ENCODE measurements around the gene VILL.
"Not testable (repeated sequence)": the region's sequence is repeated elsewhere in the genome, so short reads cannot be mapped to it uniquely, and the experiment has no call there.

Gene VILL

DNA sequence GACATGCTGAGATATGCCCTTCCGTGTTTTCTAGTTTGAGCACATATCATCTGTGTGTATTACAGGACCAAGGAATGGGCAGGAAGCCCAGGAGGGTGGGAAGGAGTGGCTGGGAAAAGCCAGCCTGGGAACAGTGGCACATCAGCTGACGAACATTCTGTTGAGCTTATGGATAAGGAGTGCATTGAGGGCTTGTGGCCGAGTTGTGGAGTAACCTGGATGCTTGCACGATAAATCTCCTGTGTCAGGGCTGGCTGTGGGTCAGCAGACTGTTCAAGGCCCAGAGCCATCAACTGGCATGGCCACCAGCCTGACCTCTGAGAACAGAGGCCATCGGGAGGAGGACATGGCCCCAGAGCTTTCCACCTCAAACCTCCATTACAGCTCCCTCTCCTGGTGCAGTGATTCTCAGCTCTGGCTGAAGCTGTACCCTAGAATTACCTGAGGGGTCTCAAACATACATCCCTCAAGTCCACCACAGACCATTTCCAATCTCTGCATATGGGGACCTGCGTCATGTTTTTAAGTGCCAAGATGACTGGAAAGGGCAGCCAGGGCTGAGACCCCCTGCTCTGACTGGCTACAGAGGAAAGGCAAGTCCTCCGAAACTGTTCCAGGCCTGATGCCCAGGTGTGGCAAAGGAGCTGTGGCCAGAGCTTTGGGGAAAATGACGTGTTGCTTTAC is 4.8 kb upstream of the VILL start:
- H3K27me3 ChIP-seq (ENCODE audit: control insufficient read depth in 5 of 5, insufficient read depth in 4 of 5, low read length in 5 of 5), result no peaks in the 10 kb centered on the region
- no peak overlapping the region for H3K4me3 ChIP-seq (ENCODE audit: low read depth in 1 of 5, low read length in 5 of 5)
- no peaks in the 10 kb centered on the region for H3K4me1 ChIP-seq (ENCODE audit: control insufficient read depth in 5 of 5, insufficient read depth in 5 of 5, low read length in 5 of 5)
- H3K9me3 ChIP-seq (ENCODE audit: control insufficient read depth in 5 of 5, low read length in 5 of 5), result no peaks in the 10 kb centered on the region
- H3K27ac ChIP-seq (ENCODE audit: low read depth, low read length), result no peak overlapping the region
- peaks cover 2 to 26% (median 16%) of the 10 kb centered on the region in 5 donors for H3K36me3 ChIP-seq (ENCODE audit: control insufficient read depth in 5 of 5, insufficient read depth in 5 of 5, low read length in 5 of 5)
- no peak overlapping the region for H3K9ac ChIP-seq (ENCODE audit: low read length in 5 of 5)

DNA sequence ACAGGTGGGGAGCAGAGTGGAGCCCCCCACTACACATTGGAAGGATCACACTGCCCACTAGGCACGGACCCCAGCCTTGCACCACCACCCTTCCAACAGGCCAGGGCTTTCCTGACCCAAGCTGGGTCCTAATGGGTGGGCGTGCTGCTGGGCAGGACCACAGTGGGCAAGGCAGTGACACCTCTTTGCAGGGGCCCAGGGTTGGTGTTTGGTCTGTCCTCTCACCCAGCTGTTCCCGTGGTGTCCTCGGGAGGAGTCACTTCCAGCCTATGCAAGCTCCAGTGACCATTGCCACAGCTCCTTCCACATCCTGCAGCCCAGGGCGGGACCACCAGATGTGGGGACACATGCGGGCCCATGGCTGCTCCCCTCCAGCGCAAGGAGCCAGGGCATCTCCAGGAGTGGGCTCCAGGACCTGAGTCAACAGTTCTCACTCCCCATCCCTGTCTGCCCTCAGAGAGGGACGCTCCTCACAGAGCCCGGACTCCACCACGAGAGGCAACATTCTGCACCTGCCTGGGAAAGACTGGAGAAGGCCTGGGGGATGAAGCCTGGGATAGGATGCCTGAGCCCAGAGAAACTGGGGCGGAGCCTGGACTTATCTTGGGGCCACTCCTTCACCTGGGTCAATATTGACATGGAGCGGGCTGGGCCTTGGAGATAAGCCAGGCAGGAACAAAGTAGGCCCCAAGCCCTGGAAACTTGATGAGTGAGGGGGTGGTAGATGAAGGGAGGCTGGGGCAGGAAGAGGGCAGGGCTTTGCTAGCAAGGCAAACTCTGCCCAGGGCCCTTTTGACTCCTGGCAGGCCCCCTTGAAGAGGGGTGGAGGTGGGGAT is 3.9 kb upstream of the VILL start:
- H3K4me1 ChIP-seq (ENCODE audit: control insufficient read depth in 5 of 5, insufficient read depth in 5 of 5, low read length in 5 of 5), result no peaks in the 10 kb centered on the region

DNA sequence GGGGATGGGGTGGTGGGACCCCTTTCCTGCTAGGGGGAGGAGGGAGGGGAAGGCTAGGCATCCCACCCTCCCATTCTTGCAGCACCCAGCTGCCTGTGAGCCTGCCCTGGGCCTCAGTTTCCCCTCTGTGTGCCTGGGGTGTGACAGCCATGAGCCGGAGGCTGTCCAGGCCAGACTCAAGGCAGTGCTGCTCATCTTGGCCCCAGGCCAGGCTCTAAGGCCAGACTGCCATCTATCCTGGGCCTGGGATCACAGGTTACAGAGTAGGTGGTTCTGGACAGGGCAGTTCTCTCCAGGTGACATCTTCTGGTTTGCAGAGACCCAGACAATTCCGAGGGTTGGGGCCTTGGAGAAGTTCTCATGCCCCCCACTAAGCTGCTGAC is 3.3 kb upstream of the VILL start:
- H3K4me3 ChIP-seq (ENCODE audit: low read depth in 1 of 5, low read length in 5 of 5), result no peak overlapping the region
- no peak overlapping the region for H3K27ac ChIP-seq (ENCODE audit: low read depth, low read length)
- H3K27me3 ChIP-seq (ENCODE audit: control insufficient read depth in 5 of 5, insufficient read depth in 4 of 5, low read length in 5 of 5), result no peaks in the 10 kb centered on the region
- no peaks in the 10 kb centered on the region for H3K4me1 ChIP-seq (ENCODE audit: control insufficient read depth in 5 of 5, insufficient read depth in 5 of 5, low read length in 5 of 5)
- peaks cover under 1 to 13% (median 7%) of the 10 kb centered on the region in 5 donors for H3K36me3 ChIP-seq (ENCODE audit: control insufficient read depth in 5 of 5, insufficient read depth in 5 of 5, low read length in 5 of 5)
- H3K9ac ChIP-seq (ENCODE audit: low read length in 5 of 5), result no peak overlapping the region
- no peaks in the 10 kb centered on the region for H3K9me3 ChIP-seq (ENCODE audit: control insufficient read depth in 5 of 5, low read length in 5 of 5)

More for the DNA sequence above, 3.9 kb upstream of the VILL start:
- Histone ChIP-seq H3K4me3 (ENCODE audit: low read depth in 1 of 5, low read length in 5 of 5) (no peak overlapping the region), H3K27me3 (ENCODE audit: control insufficient read depth in 5 of 5, insufficient read depth in 4 of 5, low read length in 5 of 5) (no peaks in the 10 kb centered on the region), H3K27ac (ENCODE audit: low read depth, low read length) (no peak overlapping the region), H3K9ac (ENCODE audit: low read length in 5 of 5) (no peak overlapping the region), H3K36me3 (ENCODE audit: control insufficient read depth in 5 of 5, insufficient read depth in 5 of 5, low read length in 5 of 5) (peaks cover 2 to 19% (median 11%) of the 10 kb centered on the region in 5 donors), H3K9me3 (ENCODE audit: control insufficient read depth in 5 of 5, low read length in 5 of 5) (no peaks in the 10 kb centered on the region)

DNA sequence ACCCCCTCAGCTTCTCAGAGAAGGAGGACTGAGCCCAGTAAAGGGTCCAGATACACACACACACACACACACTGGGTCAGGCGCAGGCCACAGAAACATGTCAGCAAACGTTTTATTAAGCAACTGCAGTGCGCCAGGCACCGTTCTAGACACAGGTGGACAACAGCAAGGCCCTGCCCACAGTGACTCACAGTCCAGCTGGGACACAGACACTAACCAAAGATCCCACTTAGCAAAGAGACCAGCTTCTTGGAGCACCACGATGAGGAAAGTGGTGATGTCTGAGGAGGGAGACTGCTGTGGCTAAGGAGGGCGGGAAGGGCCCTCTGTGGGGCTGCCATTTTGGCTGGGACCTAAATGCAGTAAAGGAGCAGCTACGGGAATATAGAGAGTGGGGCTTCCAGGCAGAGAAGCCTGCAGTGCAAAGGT is 2.8 kb upstream of the VILL start:
- no peak overlapping the region for H3K9ac ChIP-seq (ENCODE audit: low read length in 5 of 5)
- no peaks in the 10 kb centered on the region for H3K27me3 ChIP-seq (ENCODE audit: control insufficient read depth in 5 of 5, insufficient read depth in 4 of 5, low read length in 5 of 5)
- no peaks in the 10 kb centered on the region for H3K9me3 ChIP-seq (ENCODE audit: control insufficient read depth in 5 of 5, low read length in 5 of 5)
- H3K4me1 ChIP-seq (ENCODE audit: control insufficient read depth in 5 of 5, insufficient read depth in 5 of 5, low read length in 5 of 5), result no peaks in the 10 kb centered on the region
- H3K27ac ChIP-seq (ENCODE audit: low read depth, low read length), result no peak overlapping the region
- H3K4me3 ChIP-seq (ENCODE audit: low read depth in 1 of 5, low read length in 5 of 5), result no peak overlapping the region
- H3K36me3 ChIP-seq (ENCODE audit: control insufficient read depth in 5 of 5, insufficient read depth in 5 of 5, low read length in 5 of 5), result peaks cover 0 to 9% (median 4%) of the 10 kb centered on the region in 5 donors

DNA sequence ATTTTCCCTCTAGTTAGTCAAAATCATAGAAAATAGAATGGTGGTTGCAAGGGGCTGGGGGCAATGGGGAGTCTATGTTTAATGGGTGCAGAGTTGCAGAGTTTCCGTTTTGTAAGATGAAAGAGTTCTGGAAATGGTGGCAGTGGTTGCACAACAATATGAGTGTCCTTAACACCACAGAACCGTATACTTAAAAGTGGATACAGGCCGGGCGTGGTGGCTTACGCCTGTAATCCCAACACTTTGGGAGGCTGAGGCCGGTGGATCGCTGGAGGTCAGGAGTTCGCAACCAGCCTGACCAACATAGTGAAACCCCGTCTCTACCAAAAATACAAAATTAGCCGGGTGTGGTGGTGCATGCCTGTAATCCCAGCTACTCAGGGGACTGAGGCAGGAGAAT is 2.2 kb upstream of the VILL start:
- H3K4me3 ChIP-seq (ENCODE audit: low read depth in 1 of 5, low read length in 5 of 5); H3K9me3 ChIP-seq (ENCODE audit: control insufficient read depth in 5 of 5, low read length in 5 of 5); H3K27ac ChIP-seq (ENCODE audit: low read depth, low read length); H3K27me3 ChIP-seq (ENCODE audit: control insufficient read depth in 5 of 5, insufficient read depth in 4 of 5, low read length in 5 of 5); H3K9ac ChIP-seq (ENCODE audit: low read length in 5 of 5); H3K4me1 ChIP-seq (ENCODE audit: control insufficient read depth in 5 of 5, insufficient read depth in 5 of 5, low read length in 5 of 5); H3K36me3 ChIP-seq (ENCODE audit: control insufficient read depth in 5 of 5, insufficient read depth in 5 of 5, low read length in 5 of 5): not testable (repeated sequence)

DNA sequence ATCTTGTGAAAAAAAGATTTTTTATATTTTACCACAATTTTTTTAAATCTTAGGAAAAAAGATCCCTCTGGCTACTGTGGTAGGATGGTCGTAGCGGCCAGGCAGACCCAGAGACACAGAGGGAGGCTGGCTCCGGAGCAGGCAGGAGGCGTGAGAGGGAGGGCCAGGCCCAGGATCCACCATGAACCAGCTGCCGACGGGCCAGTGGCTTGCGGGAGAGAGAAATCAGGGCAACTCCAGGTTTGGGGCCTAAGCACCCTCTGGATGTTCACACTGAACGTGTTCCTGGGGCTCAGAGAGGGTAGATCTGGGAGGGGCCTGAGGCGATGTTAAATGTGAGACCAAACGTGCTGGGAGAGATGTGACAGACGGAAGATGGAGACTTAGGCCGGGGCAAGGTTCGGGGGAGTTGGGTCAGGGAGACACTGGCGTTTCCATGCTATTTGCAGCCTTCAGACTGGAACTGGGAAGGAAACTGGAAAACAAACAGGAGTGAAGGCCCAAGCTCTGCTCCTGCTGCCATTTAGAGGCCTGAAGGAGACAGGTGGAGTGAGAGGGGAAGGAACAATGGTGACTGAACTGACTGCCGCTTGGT is 1.6 kb upstream of the VILL start:
- no peak overlapping the region for H3K9ac ChIP-seq (ENCODE audit: low read length in 5 of 5)
- H3K27me3 ChIP-seq (ENCODE audit: control insufficient read depth in 5 of 5, insufficient read depth in 4 of 5, low read length in 5 of 5), result no peaks in the 10 kb centered on the region
- no peak overlapping the region for H3K4me3 ChIP-seq (ENCODE audit: low read depth in 1 of 5, low read length in 5 of 5)
- H3K9me3 ChIP-seq (ENCODE audit: control insufficient read depth in 5 of 5, low read length in 5 of 5), result no peaks in the 10 kb centered on the region
- no peak overlapping the region for H3K27ac ChIP-seq (ENCODE audit: low read depth, low read length)
- peaks cover 0 to 8% (median under 1%) of the 10 kb centered on the region in 5 donors for H3K36me3 ChIP-seq (ENCODE audit: control insufficient read depth in 5 of 5, insufficient read depth in 5 of 5, low read length in 5 of 5)
- H3K4me1 ChIP-seq (ENCODE audit: control insufficient read depth in 5 of 5, insufficient read depth in 5 of 5, low read length in 5 of 5), result peaks cover 0 to 9% (median 8%) of the 10 kb centered on the region in 5 donors

DNA sequence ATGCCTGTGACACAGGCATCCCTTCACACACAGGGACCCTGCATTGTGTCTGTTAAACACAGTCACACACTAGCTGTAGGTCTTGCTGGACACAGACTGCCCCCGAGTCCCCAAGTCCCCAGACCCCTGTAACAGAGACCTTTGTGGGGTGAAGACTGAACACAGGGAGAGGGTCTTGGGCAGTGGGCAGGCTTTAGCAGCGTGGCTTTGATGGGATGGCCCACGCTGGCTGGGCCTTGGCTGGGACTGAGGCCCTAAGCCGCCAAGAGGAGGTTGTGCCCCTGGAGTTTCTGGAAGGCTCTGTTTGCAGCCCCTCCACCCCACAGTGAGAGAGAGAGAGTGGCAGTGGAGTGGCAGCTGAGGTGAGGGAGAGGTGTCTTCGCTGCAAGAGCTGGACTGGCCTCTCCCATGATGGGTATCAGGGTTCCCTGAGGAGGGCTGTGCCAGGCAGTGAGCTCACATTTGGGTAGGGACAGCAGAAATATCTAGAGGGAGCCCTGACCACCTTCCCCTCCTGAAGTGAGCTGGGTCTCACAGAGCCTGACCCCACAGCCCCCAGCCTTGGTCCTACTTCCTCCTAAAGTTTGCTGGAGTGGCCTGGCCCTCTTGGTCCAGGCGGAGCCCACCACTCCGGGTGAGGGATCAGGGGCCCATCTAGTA is 635 bp upstream of the VILL start:
- Histone ChIP-seq H3K27ac (ENCODE audit: low read depth, low read length) (no peak overlapping the region), H3K4me1 (ENCODE audit: control insufficient read depth in 5 of 5, insufficient read depth in 5 of 5, low read length in 5 of 5) (peaks cover 0 to 18% (median 16%) of the 10 kb centered on the region in 5 donors)

DNA sequence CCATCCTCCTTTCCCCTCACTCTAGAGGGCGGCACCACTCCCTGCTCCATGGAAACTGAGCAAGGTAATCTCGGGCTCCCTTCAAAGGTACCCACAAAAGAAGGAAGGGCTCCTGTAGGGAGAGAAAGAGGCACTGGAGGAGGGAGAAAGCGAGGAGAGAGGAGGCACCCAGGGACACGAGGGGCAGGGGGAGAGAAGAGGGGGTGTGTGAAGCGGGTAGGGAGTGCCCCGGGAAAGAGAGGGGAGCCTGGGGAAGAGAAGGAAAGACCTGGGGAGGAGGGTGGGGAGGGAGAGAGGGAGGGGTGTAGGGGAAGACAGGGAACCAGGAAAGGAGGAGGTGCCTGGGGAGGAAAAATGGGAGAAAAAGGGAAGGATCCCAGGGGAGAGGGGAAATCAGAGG is 523 bp downstream of the VILL start:
- no peaks in the 10 kb centered on the region for H3K27me3 ChIP-seq (ENCODE audit: control insufficient read depth in 5 of 5, insufficient read depth in 4 of 5, low read length in 5 of 5)
- peaks cover 0 to 9% (median 0%) of the 10 kb centered on the region in 5 donors for H3K36me3 ChIP-seq (ENCODE audit: control insufficient read depth in 5 of 5, insufficient read depth in 5 of 5, low read length in 5 of 5)
- no peak overlapping the region for H3K9ac ChIP-seq (ENCODE audit: low read length in 5 of 5)
- no peak overlapping the region for H3K4me3 ChIP-seq (ENCODE audit: low read depth in 1 of 5, low read length in 5 of 5)
- no peaks in the 10 kb centered on the region for H3K9me3 ChIP-seq (ENCODE audit: control insufficient read depth in 5 of 5, low read length in 5 of 5)
- H3K27ac ChIP-seq (ENCODE audit: low read depth, low read length), result no peak overlapping the region
- peaks cover 0 to 21% (median 18%) of the 10 kb centered on the region in 5 donors for H3K4me1 ChIP-seq (ENCODE audit: control insufficient read depth in 5 of 5, insufficient read depth in 5 of 5, low read length in 5 of 5)

More for the DNA sequence above, 635 bp upstream of the VILL start:
- no peaks in the 10 kb centered on the region for H3K27me3 ChIP-seq (ENCODE audit: control insufficient read depth in 5 of 5, insufficient read depth in 4 of 5, low read length in 5 of 5)
- H3K9ac ChIP-seq (ENCODE audit: low read length in 5 of 5), result no peak overlapping the region
- no peak overlapping the region for H3K4me3 ChIP-seq (ENCODE audit: low read depth in 1 of 5, low read length in 5 of 5)
- peaks cover 0 to under 1% (median 0%) of the 10 kb centered on the region in 5 donors for H3K36me3 ChIP-seq (ENCODE audit: control insufficient read depth in 5 of 5, insufficient read depth in 5 of 5, low read length in 5 of 5)
- H3K9me3 ChIP-seq (ENCODE audit: control insufficient read depth in 5 of 5, low read length in 5 of 5), result no peaks in the 10 kb centered on the region

DNA sequence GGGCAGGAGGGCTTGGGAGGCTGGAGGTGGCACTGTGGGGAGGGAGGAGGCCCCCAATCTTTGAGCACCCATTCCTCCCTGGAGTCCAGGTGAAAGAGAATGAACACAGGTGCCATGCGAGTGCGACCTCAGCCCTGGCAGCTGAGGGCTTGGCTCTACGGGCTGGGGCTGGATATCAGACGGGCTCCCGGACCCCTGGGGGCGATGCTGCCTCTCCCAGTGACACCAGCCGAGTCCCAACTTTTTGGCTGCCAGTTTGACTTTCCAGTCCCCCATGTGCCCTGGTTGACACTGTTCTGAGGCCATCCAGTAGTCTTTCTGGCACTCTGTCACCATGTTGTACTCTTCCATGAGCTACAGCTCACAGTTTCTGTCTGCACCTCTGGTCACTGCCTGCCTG is 1.2 kb downstream of the VILL start:
- H3K4me1 ChIP-seq (ENCODE audit: control insufficient read depth in 5 of 5, insufficient read depth in 5 of 5, low read length in 5 of 5), result peaks cover 0 to 23% (median 18%) of the 10 kb centered on the region in 5 donors
- H3K27ac ChIP-seq (ENCODE audit: low read depth, low read length), result no peak overlapping the region
- peaks cover 0 to 13% (median 0%) of the 10 kb centered on the region in 5 donors for H3K36me3 ChIP-seq (ENCODE audit: control insufficient read depth in 5 of 5, insufficient read depth in 5 of 5, low read length in 5 of 5)

More for the DNA sequence above, 1.2 kb downstream of the VILL start:
- Histone ChIP-seq H3K4me3 (ENCODE audit: low read depth in 1 of 5, low read length in 5 of 5) (no peak overlapping the region), H3K27me3 (ENCODE audit: control insufficient read depth in 5 of 5, insufficient read depth in 4 of 5, low read length in 5 of 5) (no peaks in the 10 kb centered on the region), H3K9me3 (ENCODE audit: control insufficient read depth in 5 of 5, low read length in 5 of 5) (no peaks in the 10 kb centered on the region), H3K9ac (ENCODE audit: low read length in 5 of 5) (no peak overlapping the region)

Data from subcutaneous abdominal adipose tissue (tissue), 5 donors.